HG03354 (cell line): ENCODE measurements around the gene RALGAPB.
"Not testable (repeated sequence)": the region's sequence is repeated elsewhere in the genome, so short reads cannot be mapped to it uniquely, and the experiment has no call there.

ENCODE experiments used
- ATAC-seq: cut with Tn5 transposase; IDR thresholded peaks from one replicate; pipeline ENCODE4 v1.9.1; 2021; ENCODE audit warnings: mild to moderate bottlenecking; ENCODE audit not compliant: unreplicated experiment, poor library complexity, severe bottlenecking

The RALGAPB gene

DNA sequence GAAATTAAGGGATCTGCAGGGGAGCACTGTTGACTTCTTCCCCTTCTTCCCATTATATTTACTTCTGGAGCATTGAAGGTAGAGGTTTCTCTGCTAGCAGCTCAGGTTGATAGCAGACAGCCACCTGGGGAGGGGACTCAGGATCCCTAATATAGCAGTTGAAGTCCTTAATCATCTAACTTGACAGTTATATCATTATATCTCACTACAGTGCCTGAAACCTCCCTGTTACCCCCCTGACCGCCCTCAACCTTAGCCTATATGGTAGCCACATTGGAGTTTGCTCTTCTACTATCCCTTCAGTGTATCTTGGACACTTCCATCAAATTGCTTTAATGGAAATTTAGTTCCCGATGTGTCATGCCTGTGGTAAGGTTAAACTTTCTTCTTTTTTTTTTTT is 7.0 kb downstream of the RALGAPB start:
- no peak for ATAC-seq

DNA sequence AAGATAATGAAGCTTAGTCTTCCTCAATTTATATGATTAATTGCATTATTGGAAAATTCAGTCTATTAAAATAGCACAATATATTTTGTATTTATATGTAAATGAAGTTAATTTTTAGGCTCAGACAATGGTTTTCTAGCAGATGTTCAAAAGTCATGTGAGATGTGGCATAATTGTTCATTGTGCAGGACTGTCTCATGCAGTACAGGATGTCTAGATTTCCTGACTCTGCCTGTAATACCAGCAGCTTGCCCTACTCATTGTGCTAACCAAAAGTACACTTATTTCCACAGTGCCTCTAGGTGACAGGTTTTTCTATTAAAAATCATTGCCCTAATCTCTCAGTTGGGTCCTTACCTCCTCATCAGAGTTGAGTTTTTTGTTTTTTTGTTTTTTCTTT is 12.4 kb downstream of the RALGAPB start:
- no peak for ATAC-seq

DNA sequence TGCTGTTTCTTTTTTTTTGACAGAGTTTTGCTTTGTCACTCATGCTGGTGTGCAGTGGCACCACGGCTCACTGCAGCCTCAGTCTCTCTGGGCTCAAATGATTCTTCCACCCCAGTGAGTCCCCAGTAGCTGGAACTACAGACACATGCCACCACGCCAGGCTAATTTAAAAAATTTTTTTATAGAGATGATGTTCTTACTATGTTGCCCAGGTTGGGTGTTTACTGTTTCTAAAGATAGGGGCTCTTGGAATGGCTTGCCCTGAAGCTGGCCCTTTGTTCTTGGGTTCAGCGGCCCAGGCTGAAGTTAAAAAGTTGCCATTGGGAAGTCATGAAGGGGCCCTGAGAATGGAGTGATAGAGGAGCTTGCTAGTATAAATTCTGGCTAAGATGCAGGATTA is 16.5 kb downstream of the RALGAPB start:
- no peak for ATAC-seq

DNA sequence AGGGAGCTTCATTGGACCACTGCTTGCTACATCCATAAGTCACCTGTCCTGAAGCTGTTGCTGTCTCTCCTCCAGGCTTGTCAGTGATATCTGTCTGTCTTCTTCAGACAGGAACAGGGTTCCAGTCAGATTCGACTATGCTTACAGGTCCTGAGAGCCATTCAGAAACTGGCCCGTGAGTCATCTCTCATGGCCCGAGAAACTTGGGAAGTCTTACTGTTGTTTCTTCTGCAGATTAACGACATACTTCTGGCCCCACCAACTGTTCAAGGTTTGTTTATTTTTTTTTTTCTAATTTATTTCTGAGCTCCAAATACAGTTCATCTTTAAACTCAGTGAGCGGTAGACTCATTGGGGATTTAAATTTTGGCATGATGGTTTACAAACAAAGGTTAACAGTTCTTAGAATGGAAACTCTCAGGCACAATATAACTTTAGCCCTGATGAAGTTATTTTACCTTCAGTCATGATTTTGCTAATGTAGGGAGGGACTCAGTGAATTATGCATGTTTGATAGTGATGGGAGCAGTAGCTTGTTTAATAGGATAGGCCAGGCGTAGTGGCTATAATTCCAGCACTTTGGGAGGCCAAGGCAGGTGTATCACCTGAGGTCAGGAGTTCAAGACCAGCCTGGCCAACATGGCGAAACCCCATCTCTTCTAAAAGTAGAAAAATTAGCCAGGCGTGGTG is 24.7 kb downstream of the RALGAPB start:
- ATAC-seq, result no peak

DNA sequence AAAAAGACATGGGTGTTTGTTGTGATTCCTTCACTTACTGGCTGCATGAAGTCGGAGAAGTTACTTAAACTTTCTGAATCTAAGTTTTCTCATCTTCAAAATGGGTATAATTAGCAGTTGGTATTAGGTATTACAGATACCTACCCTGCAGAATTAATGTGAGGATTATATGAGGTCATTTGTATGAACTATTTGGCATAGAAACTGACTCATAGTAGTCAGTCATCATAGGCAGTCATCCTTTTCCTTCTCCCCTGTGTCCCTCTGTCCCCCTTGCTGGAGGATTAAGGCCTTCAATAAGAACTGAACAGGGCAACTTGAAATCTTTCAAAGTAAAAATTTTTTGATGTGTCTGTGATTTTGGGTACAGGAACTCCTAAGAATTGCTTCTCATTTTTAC is 26.3 kb downstream of the RALGAPB start:
- ATAC-seq, result no peak

DNA sequence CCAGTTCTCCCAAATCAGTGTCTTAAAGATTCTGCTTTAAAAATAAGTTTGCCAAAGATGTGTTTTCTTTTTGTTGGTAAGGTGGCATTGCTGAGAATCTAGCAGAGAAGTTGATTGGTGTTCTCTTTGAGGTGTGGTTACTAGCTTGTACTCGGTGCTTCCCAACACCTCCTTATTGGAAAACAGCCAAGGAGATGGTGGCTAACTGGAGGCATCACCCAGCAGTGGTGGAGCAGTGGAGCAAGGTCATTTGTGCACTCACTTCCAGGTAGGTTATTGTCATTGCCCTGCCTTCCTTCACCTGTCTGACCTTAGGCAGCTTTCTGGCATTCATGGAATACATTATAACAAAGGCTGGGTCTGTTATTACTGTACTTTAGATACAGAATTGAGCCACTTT is 26.7 kb downstream of the RALGAPB start:
- ATAC-seq, result no peak

DNA sequence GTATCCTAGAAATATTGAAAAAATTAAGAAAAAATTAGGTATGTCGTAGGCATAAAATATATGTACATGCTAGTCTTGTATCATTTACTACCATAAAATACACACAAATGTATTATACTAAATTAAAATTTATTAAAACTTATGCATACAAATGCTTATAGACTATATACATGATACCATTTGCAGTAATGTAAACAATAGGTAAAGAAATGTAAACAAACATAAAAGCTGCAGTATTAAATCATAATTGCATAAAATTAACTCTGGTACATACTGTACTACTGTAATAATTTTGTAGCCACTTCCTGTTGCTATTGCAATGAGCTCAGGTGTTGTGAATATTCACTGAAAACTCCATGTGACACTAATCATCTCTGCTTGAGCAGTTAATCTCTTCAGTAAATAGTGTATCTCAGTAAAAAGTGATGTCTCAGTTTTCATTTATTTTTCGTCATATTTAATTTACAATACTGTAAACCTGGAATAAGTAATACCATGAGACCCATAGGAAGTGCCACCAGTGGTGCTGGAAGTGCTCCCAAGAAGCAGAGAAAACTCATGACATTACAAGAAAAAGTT is 29.3 kb downstream of the RALGAPB start:
- no peak for ATAC-seq

DNA sequence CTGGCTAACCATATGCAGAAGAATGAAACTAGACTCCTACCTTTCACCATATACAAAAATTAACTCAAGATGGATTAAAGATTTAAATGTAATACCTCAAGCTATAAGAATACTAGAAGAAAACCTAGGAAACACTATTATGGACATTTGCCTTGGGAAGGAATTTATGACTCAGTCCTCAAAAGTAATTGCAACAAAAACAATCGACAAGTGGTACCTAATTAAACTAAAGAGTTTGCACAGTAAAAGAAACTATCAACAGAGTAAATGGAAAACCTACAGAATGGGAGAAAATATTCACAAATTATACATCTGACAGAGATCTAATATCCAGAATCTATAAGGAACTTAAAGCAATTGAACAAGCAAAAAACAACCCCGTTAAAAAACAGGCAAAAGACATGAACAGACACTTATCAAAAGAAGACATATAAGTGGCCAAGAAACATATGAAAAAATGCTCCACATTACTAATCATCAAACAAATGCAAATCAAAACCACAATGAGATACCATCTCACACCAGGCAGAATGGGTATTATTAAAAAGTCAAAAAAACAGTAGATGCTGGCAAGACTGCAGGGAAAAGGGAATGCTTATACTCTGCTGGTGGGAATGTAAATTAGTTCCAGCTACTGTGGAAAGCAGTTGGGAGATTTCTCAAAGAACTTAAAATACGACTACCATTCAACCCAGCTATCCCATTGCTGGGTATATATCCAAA is 31.9 kb downstream of the RALGAPB start:
- no peak for ATAC-seq

DNA sequence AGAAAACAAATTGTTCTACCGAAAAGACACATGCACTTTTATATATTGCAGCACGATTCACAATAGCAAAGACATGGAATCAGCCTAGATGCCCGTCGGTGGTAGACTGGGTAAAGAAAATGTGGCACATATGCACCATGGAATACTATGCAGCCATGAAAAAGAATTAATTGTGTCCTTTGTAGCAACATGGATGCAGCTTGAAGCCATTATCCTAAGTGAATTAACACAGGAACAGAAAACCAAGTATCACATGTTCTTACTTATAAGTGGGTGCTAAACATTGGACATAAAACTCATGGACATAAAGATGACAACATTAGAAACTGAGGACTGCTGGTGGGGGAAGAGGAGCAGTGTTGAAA is 32.4 kb downstream of the RALGAPB start:
- no peak for ATAC-seq

DNA sequence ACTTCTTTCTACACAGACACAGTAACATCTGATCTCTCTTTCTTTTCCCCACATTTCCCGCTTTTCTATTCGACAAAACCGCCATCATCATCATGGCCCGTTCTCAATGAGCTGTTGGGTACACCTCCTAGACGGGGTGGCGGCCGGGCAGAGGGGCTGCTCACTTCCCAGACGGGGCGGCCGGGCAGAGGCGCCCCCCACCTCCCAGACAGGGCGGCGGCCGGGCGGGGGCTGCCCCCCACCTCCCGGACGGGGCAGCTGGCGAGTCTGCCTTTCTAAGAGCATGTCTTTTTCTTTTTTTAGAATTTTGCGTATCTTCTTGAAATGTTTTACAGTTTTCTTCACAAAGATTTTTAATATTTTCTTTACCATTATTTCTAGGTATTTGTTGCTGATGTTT is 39.1 kb downstream of the RALGAPB start:
- ATAC-seq, result not testable (repeated sequence)

DNA sequence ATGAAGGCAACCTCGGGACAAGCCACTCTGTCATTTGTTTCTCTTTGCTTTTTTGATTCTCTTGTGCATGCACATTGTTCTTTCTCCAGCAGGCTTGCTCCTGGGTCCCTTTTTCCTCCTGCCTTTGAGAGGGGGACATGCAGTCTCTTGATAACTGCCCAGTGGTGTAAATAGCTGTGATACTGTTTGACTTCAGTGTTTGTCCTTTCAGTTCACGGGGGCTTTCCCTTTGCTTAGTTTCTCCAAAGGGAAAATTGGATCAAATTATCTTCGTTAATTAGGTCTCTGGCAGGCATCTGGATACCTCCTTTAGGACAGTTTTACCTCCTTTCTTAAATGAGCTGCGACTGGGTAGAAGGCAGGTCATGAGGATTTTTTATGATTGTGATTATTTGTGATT is 41.5 kb downstream of the RALGAPB start:
- ATAC-seq, result no peak

DNA sequence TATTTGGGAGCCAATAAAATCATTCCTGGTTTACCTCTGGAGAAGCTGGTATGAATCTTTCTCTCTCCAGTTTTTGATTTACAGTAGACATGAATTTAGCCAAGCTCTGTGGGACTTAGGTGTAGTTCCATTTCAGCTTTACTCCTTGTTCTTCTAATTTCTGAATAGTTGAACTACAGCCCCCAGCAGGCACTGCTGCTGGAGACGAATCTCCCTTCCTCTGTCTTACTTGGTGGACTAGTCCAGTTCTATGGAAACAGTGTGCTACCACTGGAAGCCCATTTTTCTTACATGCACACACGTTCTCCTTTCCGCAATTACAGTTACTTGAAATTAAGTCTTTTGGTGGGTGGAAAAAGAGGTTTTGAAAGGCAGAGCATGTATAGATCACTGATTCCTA is 42.3 kb downstream of the RALGAPB start:
- no peak for ATAC-seq

DNA sequence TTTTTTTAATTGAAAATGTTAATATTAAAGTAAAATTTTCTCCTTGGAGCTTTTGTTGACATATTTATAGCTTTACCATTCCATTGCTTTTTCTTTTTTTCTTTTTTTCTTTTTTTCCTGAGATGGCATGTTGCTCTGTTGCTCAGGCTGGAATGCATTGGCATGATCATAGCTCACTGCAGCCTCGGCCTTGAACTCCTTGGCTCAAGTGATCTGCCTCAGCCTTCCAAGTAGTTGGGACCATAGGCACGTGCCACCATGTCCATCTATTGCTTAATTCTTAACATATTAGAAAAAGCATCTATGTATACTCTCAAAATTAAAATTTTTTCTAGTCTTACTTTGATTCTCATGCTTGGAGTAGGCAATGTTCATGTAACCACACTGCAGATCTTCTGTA is 43.0 kb downstream of the RALGAPB start:
- no peak for ATAC-seq

DNA sequence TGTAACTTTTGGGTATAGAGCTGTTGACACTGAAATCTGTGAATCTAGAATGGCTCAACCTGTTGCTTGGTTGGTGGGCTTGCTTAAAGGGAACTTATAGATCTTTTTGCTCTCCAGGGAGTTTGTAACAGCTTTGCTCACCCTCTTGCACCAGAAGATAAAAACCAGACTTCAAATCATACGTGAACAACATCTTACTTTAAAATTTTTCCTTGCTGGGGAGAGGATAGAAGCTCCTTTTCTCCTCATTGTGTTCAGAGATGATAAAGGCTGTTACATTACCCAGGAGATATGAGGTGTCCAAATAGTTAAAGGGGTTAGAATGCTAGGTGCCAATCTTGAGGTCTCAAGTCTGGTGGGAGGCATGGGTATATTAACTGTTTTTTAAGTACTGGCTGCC is 46.8 kb downstream of the RALGAPB start:
- ATAC-seq, result no peak

DNA sequence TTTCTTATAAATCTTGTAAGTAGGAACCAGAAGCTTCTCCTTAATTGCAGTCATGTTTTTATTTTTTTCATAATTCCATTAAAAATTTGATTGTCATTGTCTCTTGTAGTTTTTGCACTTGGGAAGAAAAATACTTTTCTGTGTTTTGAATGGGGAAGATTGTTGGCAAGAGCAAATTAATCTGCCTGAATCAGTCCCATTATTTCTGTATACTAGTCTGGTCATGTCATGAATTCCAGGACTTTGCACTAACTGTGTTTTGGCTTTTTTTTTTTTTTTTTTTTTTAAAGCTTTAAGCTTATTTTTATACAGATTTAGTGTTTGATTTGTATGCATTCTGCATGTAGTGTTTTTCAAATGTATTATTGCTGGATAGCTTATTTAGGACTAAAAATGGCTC is 47.6 kb downstream of the RALGAPB start:
- no peak for ATAC-seq

DNA sequence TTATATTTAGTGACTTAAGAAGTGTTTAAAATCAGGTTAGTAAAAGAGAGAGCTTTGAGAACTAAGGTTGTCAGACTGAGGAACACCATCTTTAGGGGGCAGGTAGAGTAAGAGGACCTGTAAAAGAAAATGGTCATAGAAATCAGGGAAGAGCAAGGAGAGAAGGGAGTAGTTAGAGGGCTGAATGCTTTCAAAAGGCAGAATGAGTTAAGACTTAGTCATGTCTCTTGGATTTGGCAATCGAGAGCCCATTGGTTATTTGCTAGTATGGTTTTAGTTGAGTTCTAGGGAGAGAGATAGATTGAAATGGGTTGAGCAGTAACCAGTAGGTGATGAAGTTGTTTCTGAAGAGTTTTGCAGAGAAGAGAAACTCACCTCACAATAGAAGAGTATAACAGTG is 51.1 kb downstream of the RALGAPB start:
- no peak for ATAC-seq

DNA sequence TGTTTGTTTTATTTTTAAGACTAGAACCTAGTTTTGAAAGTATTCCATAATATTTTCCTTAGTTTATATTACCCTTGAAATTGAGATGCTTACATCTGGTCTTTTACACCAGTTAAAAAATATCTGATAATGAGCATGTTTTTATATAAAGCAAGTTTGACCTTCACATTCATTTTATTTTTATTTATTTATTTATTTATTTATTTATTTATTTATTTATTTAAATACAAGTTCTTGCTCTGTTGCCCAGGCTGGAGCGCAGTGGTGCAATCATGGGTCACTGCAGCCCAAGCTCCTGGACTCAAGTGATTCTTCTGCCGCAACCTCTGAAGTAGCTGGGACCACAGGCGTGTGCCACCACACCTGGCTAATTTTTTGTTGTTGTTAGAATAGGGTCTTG is 55.5 kb downstream of the RALGAPB start:
- no peak for ATAC-seq

DNA sequence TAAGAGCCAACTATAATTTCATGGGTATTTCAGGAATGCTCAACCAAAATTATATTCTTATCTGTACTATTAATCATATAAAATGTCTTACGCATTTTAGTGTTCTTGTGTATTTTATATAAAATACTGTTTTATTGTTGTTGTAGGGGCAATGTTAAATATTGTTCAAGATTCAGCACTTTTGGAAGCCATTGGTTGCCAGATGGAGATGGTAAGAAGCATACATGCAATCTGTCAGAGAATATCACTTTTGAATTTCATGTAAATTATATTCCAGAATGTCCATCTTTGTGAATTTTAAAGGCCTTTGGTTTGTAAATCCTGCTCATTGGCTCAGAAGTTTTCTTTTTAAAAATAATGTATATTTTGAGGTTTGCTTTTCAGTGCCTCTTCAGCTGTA is 58.4 kb downstream of the RALGAPB start:
- ATAC-seq, result no peak

DNA sequence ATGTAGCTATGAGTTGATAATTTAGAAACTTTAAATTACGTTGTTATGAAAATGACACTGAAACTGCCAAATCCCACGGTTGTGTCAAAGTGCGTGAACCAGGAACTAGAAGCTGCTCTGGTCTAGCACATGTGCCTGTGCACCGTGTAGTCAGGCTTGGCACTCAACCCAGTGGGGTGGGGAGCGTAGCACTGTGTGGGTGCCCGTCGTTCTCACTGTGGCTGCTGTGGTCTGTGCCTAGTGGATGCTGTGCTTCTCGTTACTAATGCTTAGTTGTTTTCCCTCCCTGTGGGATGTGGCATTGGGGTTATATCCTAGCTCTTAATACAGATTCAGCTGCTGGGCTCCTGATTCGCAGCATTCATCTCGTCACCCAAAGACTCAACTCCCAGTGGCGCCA is 62.1 kb downstream of the RALGAPB start:
- ATAC-seq, result no peak

DNA sequence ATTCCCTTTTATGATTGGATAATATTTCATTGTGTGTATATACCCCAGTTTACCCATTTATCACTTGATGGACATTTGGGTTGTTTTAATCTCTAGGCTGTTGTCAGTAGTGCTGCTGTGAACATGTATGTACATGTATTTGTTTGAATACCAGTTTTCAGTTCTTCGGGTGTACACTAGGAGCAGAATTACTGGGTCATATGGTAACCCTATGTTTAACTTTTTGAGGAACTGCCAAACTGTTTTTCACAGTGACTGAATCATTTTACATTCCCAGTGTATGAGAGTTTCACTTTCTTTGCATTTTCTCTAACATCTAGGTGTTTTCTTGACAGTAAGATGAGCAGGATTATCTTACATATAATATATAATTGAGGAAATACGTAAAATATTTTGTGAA is 63.7 kb downstream of the RALGAPB start:
- ATAC-seq, result no peak

DNA sequence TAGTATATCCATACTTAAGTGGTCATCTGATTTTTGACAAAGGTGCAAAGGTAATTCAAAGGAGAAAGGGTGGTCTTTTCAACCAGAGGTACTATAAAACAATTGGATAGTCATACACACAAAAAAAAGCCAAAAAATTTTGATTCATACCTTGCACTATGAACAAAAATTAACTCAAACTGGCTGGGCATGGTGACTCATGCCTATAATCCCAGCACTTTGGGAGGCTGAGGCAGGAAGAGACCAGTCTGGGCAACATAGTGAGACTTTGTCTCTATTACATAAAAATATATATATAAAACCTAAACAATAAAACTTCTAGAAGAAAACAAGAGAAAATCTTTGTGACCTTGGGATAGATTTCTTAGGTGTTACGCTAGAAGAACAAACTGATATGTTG is 64.5 kb downstream of the RALGAPB start:
- no peak for ATAC-seq
